Spleen (tissue), 7 donors: ENCODE measurements around the gene ITM2B.

Experiments used
- CTCF ChIP-seq, 11 experiments: fragments of 200-600 bp in 7 of 11; fragments of 450-650 bp in 4 of 11; sonication (generic) in 4 of 11; IDR thresholded peaks in 8 of 11; conservative IDR thresholded peaks in 3 of 11; 1 replicate in 7 of 11; 2 replicates in 4 of 11; pipeline versions ENCODE4 v1.4.0 to v1.8.0; 2016 to 2021; ENCODE audit warnings: antibody characterized with exemption in 11 of 11, inconsistent platforms in 4 of 11, mild to moderate bottlenecking in 1 of 11
- POLR2A ChIP-seq, 3 donors: fragments of 450-650 bp; IDR thresholded peaks; one replicate each; pipeline ENCODE4 v1.5.1; 2017; ENCODE audit warnings: antibody characterized with exemption in 3 of 3, mild to moderate bottlenecking in 1 of 3
- POLR2AphosphoS5 ChIP-seq, 3 donors: sonication (generic); formaldehyde crosslinking; IDR thresholded peaks; one replicate each; pipeline ENCODE4 v1.5.1; 2017; ENCODE audit warnings: antibody characterized with exemption in 3 of 3
- donor health status: DM: no; HTN: no; CAD: no; lungs with moderate emphysema.
- donor health status: DM: no; HTN: no; CAD: no.
- donor health status: DM: no; HTN: no; CAD: no.

- TF ChIP-seq CTCF (IDR thresholded peaks at IDR 0.05 in 8 of 11, conservative IDR thresholded peaks at IDR 0.05 in 3 of 11): no peak
- peak in 2 of 3 donors; percentile 38 to 71 for TF ChIP-seq POLR2AphosphoS5 (IDR thresholded peaks at IDR 0.05)
- TF ChIP-seq POLR2A (IDR thresholded peaks at IDR 0.05): no peak
Measured at GRCh38 chr13:48236528-48237353, 3.7 kb downstream of the ITM2B start.
